Glutamatergic neuron (in vitro differentiated cells): ENCODE data around the gene ATP2B2. TPM values are rescaled to one million over a fixed set of nuclear protein-coding genes. Genes with fewer than 3 reads are reported as not detected.
A peak's percentile ranks its signal among the peaks of the same experiment; 100 is the strongest.

Experiments used
- DNase-seq: peaks from one replicate; pipeline ENCODE4 v3.0.0; 2022
- H3K27ac Mint-ChIP-seq: one replicate; pipeline ENCODE4 v1.8.0; 2020; ENCODE audit warnings: mild to moderate bottlenecking, mixed read lengths, inconsistent platforms; ENCODE audit not compliant: unreplicated experiment
- H3K27me3 Mint-ChIP-seq: one replicate; pipeline ENCODE4 v1.8.0; 2020; ENCODE audit warnings: mild to moderate bottlenecking, moderate library complexity, mixed read lengths, inconsistent platforms; ENCODE audit not compliant: unreplicated experiment
- H3K36me3 Mint-ChIP-seq: one replicate; pipeline ENCODE4 v1.8.0; 2020; ENCODE audit warnings: mild to moderate bottlenecking, mixed read lengths, inconsistent platforms; ENCODE audit not compliant: unreplicated experiment
- H3K4me1 Mint-ChIP-seq: one replicate; pipeline ENCODE4 v1.8.0; 2020; ENCODE audit warnings: mild to moderate bottlenecking, low read depth, mixed read lengths, inconsistent platforms; ENCODE audit not compliant: unreplicated experiment
- H3K4me3 Mint-ChIP-seq: one replicate; pipeline ENCODE4 v1.8.0; 2020; ENCODE audit warnings: mild to moderate bottlenecking, mixed read lengths, inconsistent platforms; ENCODE audit not compliant: unreplicated experiment
- H3K9me3 Mint-ChIP-seq: one replicate; pipeline ENCODE4 v1.8.0; 2020; ENCODE audit warnings: mild to moderate bottlenecking, moderate library complexity, mixed read lengths, inconsistent platforms; ENCODE audit not compliant: unreplicated experiment
- CTCF ChIP-seq: fragments of 200-600 bp; sonication (generic); IDR thresholded peaks from one replicate; pipeline ENCODE4 v1.5.0; 2021; ENCODE audit not compliant: partially characterized antibody, unreplicated experiment
- total RNA-seq: library from RNA; stranded (reverse); fragmentation: NEBNext Ultra II Directional; extraction: Animal tissue kit (Norgen Biotek cat#: 25700); gene quantifications from one replicate; pipeline ENCODE4 v1.2.1, GENCODE V29; 2021; ENCODE audit not compliant: unreplicated experiment

Gene ATP2B2
- total RNA-seq, 1 donor from 2014 or later: 31.2 TPM

GRCh38 chr3:10354361-10355015 is 150.9 kb downstream of the ATP2B2 start:
- Mint-ChIP-seq H3K36me3 (no peaks in the 10 kb centered on the region), H3K4me1 (peaks cover 62% of the 10 kb centered on the region), H3K27me3 (peaks cover 8% of the 10 kb centered on the region), H3K27ac (peak overlapping the region; percentile 91), H3K4me3 (peak overlapping the region; percentile 78), H3K9me3 (peaks cover 12% of the 10 kb centered on the region)
- DNase-seq: no peak
- no peak for TF ChIP-seq CTCF

GRCh38 chr3:10353661-10354360 is 151.6 kb downstream of the ATP2B2 start:
- Mint-ChIP-seq H3K27me3 (peaks cover 8% of the 10 kb centered on the region), H3K36me3 (no peaks in the 10 kb centered on the region), H3K4me3 (no peak overlapping the region), H3K9me3 (peaks cover 12% of the 10 kb centered on the region), H3K4me1 (peaks cover 62% of the 10 kb centered on the region), H3K27ac (peak overlapping the region; percentile 91)
- no peak for DNase-seq
- no peak for TF ChIP-seq CTCF

GRCh38 chr3:10353160-10353559 is 152.2 kb downstream of the ATP2B2 start:
- DNase-seq: no peak
- H3K9me3 Mint-ChIP-seq: peaks cover 12% of the 10 kb centered on the region
- no peaks in the 10 kb centered on the region for H3K36me3 Mint-ChIP-seq
- peaks cover 8% of the 10 kb centered on the region for H3K27me3 Mint-ChIP-seq
- H3K4me3 Mint-ChIP-seq: no peak overlapping the region
- no peak for TF ChIP-seq CTCF
- H3K27ac Mint-ChIP-seq: peak overlapping the region; percentile 62
- peaks cover 62% of the 10 kb centered on the region for H3K4me1 Mint-ChIP-seq

- Mint-ChIP-seq H3K36me3 (no peaks in the 10 kb centered on the region), H3K9me3 (peaks cover 12% of the 10 kb centered on the region), H3K4me1 (peaks cover 64% of the 10 kb centered on the region), H3K27me3 (peaks cover 10% of the 10 kb centered on the region), H3K27ac (peak overlapping the region; percentile 62), H3K4me3 (no peak overlapping the region)
- DNase-seq: no peak
- TF ChIP-seq CTCF: no peak
Measured at GRCh38 chr3:10352146-10352911, 153.1 kb downstream of the ATP2B2 start.
